ENCODE results near the gene ARFIP1. TPM values are rescaled to one million over a fixed set of nuclear protein-coding genes. Genes with fewer than 3 reads are reported as not detected.
"Not testable (repeated sequence)": the region's sequence is repeated elsewhere in the genome, so short reads cannot be mapped to it uniquely, and the experiment has no call there.

Gene ARFIP1, protein sequence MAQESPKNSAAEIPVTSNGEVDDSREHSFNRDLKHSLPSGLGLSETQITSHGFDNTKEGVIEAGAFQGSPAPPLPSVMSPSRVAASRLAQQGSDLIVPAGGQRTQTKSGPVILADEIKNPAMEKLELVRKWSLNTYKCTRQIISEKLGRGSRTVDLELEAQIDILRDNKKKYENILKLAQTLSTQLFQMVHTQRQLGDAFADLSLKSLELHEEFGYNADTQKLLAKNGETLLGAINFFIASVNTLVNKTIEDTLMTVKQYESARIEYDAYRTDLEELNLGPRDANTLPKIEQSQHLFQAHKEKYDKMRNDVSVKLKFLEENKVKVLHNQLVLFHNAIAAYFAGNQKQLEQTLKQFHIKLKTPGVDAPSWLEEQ
- total RNA-seq (2014; rRNA removed; shearing (Covaris generic)) = 41.6 and 44.8 TPM in 2 replicates

GRCh38 chr4:152779513-152780266 is at the start of gene ARFIP1, which contains the start of gene TIGD4:
TSS of gene ARFIP1 (plus strand) at chr4:152779954. CDS start at chr4:152829634, 49,680 bp downstream.
TSS of gene TIGD4 (minus strand) at chr4:152779730. CDS start at chr4:152771004, 8,726 bp downstream.
- DNase-seq (ENCODE audit: low read depth) = peak; percentile 94

DNA sequence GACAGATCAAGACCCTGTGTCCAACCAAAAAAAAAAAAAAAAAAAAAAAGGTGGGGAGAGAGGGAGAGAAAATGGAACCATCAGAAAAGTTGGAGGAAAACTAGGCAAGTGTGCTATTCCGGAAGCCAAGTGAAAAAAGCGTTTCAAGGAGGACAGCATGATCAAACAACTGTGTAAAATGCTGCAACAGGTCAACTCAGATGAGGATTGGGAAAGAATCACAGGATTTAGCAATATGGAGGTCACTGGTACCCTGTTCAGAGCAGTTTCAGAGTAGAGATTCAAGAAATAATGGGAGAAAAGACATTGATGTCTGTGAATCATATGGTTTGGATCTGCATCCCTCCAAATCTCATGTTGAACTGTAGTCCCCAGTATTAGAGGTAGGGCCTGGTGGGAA is 47.8 kb upstream of the ARFIP1 start:
- no peak for DNase-seq (ENCODE audit: low read depth)

- no peak for DNase-seq (ENCODE audit: low read depth)
These were observed 45.6 kb upstream of the ARFIP1 start for GRCh38 chr4:152734015-152734698.

- no peak for DNase-seq (ENCODE audit: low read depth)
These were observed 45.1 kb upstream of the ARFIP1 start for GRCh38 chr4:152734699-152735050.

DNA sequence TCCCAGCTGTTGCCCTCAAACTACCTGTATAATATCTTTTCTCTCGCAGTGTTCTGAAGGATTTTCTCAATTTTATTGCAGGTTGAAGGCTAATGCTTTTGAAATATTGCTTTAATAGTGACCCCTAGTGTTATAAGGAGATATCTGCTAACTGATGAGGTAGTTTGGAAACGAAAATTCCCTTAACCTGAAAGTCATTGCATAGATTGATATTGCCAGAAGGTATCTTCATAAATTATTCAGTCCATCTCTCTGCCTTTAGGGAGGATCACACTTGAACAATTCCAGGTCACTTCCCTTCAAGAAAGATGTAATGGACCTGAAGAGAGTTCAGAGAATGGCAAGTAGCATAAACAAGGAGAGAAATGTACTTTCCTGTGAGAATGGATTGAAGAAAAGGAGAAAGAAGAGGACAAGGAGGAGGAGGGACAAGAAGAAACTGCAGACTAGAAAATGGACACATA is 44.3 kb upstream of the ARFIP1 start:
- peak; percentile 27 for DNase-seq (ENCODE audit: low read depth)

DNA sequence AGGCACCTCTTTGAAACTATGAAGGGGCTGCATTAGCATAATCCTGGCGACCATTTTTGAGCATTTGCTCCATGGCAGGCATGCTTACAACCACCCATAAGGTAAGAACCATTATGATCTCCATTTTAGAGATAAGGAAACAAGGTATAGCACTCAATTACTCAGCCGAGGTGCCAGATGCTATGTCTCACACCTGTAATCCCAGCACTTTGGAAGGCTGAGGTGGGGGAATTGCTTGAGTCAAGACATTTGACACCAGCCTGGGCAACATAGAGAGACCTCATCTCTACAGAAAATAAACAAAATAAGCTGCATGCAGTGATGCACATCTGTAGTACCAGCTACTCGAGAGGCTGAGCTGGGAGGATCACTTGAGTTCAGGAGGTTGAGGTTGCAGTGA is 43.8 kb upstream of the ARFIP1 start:
- DNase-seq (ENCODE audit: low read depth) = no peak

- DNase-seq (ENCODE audit: low read depth) = no peak
These were observed 40.9 kb upstream of the ARFIP1 start for GRCh38 chr4:152738827-152739226.

- no peak for DNase-seq (ENCODE audit: low read depth)
These were observed 32.3 kb upstream of the ARFIP1 start for GRCh38 chr4:152747444-152747843.

GRCh38 chr4:152748619-152749018 is 31.1 kb upstream of the ARFIP1 start:
- no peak for DNase-seq (ENCODE audit: low read depth)

GRCh38 chr4:152763796-152764195 is 16.0 kb upstream of the ARFIP1 start:
- no peak for DNase-seq (ENCODE audit: low read depth)

- not testable (repeated sequence) for DNase-seq (ENCODE audit: low read depth)
These were observed 14.6 kb upstream of the ARFIP1 start for GRCh38 chr4:152765069-152765737.

GRCh38 chr4:152771741-152772533 is 7.8 kb upstream of the ARFIP1 start:
- no peak for DNase-seq (ENCODE audit: low read depth)

GRCh38 chr4:152773339-152773738 is 6.4 kb upstream of the ARFIP1 start:
- no peak for DNase-seq (ENCODE audit: low read depth)

DNA sequence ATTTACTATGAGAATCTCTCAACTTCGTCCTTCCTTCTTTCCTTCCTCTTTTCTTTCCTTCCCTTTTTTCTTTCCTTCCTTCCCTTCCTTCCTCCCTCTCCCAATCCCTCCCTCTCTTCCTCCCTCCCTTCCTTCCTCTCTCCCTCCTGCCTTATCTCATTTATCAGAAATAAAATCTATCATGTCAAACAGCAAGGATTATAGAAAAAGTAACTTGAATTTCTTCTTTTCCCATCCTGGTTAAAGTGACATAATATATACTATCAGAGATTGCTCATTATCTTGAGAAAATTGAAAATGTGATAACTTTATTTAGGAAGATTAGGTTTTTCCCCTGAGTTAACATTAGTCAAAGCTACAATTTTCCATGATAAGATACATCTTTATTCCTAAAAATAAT is 5.8 kb upstream of the ARFIP1 start:
- DNase-seq (ENCODE audit: low read depth) = no peak

DNA sequence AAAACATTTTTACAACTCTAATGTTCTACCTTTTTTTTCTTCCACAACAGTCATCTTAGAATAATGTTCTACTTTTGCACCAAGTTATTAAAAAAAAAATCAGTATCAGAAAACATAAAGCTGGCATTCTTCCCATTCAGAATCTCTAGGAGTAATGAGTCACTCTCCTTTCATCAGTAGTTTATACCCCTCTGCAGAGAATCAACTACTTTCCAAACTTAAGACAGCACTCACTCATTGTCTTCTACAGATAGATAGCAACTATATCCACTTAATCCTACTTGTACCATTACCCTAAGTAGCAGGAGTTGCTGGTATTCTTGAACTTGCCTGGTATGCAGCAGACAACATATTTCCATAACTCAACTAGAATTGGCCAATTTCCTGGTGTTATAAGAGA is 3.4 kb upstream of the ARFIP1 start:
- DNase-seq (ENCODE audit: low read depth) = no peak

- DNase-seq (ENCODE audit: low read depth) = no peak
These were observed 2.3 kb upstream of the ARFIP1 start for GRCh38 chr4:152777488-152777887.

DNA sequence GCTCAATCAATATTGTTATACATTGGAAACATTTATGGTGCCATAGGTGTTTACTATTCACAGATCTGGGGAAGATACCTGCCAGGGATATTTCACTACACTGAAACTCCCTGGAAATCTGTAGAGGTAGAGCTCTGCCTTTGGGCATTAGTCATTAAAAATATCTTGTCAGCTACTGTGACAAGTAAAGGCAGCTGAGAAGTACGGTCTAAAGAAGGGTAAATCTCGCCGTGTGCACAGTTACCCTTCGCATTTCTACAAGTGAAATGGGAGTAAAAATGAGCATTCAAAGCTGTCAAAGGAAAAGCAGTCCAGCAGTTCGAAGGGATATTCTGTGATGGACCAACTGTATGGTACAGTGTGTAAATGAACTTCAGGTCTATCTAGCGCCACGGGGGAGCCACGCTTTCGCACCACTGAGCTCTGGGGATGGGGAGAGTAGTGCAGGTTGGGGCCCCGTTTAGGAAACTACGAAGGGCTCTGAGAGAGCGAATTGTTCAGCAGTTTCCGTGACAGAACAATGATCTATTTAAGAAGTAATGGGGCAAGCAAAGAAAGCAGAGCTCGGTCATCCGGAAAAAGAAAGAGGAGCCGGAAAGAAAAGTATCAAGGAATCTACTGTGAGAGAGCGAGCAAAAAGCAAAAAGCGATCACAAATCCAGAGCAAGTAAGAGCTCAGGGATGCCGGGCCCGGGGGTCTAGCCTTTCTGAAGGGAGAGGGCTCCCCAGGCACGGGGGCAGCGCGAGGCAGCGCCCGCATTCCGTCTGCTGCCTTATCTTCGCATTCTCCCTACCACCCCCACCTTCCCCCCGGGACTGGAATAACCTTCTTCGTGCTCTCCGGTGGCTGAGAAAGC is 870 bp upstream of the ARFIP1 start:
- no peak for DNase-seq (ENCODE audit: low read depth)

GRCh38 chr4:152780267-152780778 is 569 bp downstream of the ARFIP1 start:
- DNase-seq (ENCODE audit: low read depth) = peak; percentile 39

GRCh38 chr4:152784490-152785350 is 5.0 kb downstream of the ARFIP1 start:
- DNase-seq (ENCODE audit: low read depth) = peak; percentile 19
